ENCODE measurements around the gene GJA4.

DNA sequence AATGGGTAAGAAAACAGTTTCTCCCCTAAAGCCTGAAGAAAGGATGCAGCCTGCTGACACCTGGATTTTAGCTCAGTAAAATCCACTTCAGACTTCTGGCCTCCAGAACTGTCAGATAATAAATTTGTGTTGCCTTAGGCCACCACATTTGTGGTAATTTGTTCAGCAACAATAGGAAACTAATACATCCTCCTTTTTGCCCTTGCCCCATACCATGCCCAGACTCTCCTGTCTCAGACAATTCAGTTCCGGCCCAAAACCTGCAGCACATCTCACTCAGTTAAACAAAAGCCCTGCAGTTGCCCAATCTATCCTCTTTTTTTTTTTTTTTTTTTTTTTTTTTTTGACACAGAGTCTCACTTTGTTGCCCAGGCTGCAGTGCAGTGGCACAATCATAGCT is 40.9 kb downstream of the GJA4 start:
- no peak for TF ChIP-seq ZNF121 (tag by site-specific recombination; IDR thresholded peaks at IDR 0.05)
- TF ChIP-seq, protein P1, sequence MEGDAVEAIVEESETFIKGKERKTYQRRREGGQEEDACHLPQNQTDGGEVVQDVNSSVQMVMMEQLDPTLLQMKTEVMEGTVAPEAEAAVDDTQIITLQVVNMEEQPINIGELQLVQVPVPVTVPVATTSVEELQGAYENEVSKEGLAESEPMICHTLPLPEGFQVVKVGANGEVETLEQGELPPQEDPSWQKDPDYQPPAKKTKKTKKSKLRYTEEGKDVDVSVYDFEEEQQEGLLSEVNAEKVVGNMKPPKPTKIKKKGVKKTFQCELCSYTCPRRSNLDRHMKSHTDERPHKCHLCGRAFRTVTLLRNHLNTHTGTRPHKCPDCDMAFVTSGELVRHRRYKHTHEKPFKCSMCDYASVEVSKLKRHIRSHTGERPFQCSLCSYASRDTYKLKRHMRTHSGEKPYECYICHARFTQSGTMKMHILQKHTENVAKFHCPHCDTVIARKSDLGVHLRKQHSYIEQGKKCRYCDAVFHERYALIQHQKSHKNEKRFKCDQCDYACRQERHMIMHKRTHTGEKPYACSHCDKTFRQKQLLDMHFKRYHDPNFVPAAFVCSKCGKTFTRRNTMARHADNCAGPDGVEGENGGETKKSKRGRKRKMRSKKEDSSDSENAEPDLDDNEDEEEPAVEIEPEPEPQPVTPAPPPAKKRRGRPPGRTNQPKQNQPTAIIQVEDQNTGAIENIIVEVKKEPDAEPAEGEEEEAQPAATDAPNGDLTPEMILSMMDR (tag by site-specific recombination; IDR thresholded peaks at IDR 0.05) = no peak
- TF ChIP-seq ZNF23 (tag by site-specific recombination; IDR thresholded peaks at IDR 0.05; ENCODE audit: borderline replicate concordance) = no peak
- no peak for TF ChIP-seq ZNF561 (tag by site-specific recombination; IDR thresholded peaks at IDR 0.05; ENCODE audit: borderline replicate concordance)
- no peak for TF ChIP-seq ZNF792 (tag by site-specific recombination; IDR thresholded peaks at IDR 0.05)
- TF ChIP-seq INSM2 (tag by site-specific recombination; IDR thresholded peaks at IDR 0.05) = no peak
- no peak for TF ChIP-seq GLI4 (tag by site-specific recombination; IDR thresholded peaks at IDR 0.05)
- no peak for TF ChIP-seq ZNF175 (tag by site-specific recombination; IDR thresholded peaks at IDR 0.05)
- TF ChIP-seq TSHZ1 (tag by site-specific recombination; IDR thresholded peaks at IDR 0.05; ENCODE audit: borderline replicate concordance) = no peak
- no peak for TF ChIP-seq ZNF585B (tag by site-specific recombination; IDR thresholded peaks at IDR 0.05)
- TF ChIP-seq ZNF785 (tag by site-specific recombination; IDR thresholded peaks at IDR 0.05) = no peak

Data from HEK293 (cell line).